NCI-H1694 treated with DMSO at 0.1 percent for 48 hours (cell line): Measurements from ENCODE around the gene CFAP46.
"Not testable (repeated sequence)": the region's sequence is repeated elsewhere in the genome, so short reads cannot be mapped to it uniquely, and the experiment has no call there.

Experiments
- DNase-seq: peaks from one replicate; lab custom pipeline; 2025; lab: John Stamatoyannopoulos, UW

CFAP46 gene

DNA sequence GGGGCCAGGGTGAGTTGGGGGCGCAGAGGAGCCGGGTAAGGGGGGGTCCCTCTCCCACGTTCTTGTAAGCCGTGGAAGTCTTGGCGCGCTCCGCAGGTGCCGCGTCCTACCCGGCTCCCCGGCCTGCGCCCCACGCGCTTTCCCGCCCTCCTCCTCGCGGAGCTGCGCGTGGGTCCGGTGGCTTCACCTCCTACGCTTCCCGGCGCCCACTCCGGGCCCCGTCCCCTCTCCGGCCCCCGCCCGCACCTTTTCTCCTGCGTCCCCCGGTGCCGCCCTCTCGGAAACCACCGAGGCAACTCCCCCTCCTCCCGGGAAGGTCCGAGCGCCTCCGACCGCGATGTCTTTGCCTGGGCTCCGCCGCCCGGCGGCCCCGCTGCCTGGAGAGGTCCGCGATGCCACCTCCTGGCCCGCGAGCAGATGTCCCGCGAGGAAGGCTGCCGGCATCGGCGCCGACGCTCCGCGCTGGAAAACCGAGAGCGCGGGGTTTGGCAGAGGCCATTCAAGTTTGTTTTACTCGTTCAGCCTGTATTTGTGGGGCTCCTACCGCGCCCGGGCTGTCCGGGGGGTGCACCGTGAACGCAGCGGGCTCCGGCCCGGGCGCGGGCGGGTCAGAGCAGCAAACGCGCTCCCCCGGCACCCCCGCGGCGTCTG is 154.1 kb downstream of the CFAP46 start:
- no peak for DNase-seq

DNA sequence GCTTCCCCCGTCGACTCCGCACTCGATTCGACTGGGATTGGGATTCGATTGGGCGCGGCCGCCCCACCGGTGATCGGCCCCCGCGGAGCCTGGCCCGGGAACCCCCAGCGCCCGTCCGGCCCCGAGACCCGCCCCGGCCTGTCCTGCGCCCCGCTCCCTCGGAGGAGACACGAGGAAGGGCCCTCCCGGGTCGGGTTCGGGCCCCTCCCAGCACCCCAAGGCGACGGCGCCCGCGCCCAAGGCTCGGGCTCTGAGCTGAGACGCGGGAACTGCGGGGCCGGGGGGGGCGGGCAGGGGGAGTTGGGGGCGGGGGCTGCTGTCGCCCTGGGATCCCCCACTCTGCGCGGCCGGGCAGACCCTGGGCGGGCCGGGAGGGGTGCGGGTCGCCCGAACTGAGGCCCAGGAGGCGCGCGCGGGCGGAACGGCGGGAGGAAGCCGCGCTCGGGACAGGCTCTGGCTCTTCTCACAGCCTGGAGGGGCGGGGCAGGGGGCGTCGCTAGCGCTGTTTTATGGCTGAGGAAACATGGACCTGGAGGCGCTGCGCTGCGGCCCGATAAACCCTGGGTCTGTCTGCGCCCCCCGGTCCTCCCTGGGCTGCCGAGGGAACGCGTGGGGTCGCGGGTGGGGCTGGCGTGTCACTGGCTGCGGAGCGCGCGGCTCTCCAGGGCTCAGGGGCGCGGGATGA is 154.7 kb downstream of the CFAP46 start:
- no peak for DNase-seq

DNA sequence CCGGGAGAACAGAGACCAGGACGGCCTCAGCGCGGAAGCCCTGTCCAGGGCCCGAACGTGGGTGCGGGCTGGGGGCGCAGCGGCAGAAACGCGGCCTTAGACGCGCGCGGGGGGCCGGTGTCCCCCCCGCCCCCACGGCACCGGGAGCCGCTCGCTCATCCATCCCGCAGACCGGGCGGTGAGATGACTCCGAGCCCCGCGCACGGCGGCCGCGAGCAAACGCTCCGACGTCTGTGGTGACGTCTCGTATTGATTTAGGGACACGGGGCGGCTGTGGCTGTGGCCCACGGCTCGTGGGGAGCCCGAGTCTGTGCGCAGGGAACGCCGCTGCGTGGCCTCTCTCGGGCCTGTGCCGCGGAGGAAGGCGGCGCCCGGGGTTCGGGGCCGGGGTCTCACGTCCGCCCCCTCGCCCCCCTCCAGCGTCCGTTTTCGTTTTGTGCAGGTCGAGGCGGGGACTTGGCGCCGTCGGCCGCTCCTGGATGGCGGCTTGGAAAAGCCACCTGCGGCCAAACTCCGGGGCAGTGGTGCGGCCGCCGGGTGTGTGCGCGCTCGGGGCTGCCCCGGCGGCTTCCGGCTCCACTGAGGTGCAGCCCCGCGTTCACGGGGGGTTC is 155.4 kb downstream of the CFAP46 start:
- DNase-seq, result no peak

DNA sequence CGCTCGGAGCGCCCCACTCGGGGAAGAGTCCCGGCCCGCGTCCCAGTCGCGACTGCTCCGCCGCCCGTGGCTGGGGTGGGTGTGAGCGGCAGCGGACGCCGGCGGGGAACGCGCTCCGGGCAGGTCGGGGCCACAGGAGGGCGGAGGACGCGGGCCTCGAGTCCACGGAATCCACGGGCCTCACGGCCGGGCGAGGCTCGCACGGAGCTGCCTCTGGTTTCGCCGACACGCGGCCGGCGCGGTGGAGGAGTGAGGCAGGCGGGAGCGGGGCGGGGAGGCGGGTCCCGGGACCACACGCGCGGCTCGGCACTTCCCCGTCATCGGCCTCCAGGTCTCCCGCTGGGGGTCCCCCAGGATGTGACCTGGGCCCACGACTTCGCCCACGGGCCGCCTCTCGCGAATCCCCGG is 155.9 kb downstream of the CFAP46 start:
- no peak for DNase-seq

DNA sequence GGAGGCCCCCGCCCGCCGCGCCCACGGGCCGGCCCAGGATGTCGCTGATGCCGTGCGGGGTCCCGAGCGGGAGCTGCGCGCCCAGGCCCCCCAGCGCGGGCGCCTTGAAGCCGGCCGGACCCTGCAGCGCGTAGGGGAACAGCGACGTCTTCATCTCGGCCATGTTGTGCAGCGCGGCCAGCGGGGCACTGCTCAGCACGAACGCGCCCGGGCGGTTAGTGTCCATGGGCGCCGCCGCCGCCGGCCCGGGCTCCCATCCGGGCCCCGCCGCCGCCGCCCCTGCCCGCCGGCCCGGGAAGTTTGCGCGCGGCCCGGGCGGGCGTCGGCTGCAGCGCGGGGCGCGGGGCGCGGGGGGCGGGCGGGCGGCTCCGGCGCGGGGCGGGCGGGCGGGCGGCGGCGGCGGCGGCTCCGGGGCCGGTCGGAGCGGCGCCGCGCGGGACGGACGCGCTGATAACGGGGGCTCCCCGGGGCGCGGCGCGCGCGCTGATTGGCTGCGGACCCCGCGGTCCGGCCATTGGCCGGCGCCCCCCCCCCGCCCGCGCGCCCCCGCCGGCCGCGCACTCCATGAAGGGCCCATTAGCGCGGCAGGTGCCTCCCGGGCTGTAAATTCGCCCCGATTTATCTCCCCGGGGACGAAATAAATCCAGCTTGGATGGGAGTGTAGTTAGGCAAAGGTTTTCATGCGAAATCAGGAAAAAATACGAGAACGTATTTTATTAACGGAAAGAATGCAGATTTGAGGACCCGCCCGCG is 156.5 kb downstream of the CFAP46 start, which contains the start of gene NKX6-2:
NKX6-2 (minus strand) TSS at position 425 of the 753 bp plus-strand sequence; CDS start at position 226, 199 bp downstream.
- DNase-seq, result no peak

DNA sequence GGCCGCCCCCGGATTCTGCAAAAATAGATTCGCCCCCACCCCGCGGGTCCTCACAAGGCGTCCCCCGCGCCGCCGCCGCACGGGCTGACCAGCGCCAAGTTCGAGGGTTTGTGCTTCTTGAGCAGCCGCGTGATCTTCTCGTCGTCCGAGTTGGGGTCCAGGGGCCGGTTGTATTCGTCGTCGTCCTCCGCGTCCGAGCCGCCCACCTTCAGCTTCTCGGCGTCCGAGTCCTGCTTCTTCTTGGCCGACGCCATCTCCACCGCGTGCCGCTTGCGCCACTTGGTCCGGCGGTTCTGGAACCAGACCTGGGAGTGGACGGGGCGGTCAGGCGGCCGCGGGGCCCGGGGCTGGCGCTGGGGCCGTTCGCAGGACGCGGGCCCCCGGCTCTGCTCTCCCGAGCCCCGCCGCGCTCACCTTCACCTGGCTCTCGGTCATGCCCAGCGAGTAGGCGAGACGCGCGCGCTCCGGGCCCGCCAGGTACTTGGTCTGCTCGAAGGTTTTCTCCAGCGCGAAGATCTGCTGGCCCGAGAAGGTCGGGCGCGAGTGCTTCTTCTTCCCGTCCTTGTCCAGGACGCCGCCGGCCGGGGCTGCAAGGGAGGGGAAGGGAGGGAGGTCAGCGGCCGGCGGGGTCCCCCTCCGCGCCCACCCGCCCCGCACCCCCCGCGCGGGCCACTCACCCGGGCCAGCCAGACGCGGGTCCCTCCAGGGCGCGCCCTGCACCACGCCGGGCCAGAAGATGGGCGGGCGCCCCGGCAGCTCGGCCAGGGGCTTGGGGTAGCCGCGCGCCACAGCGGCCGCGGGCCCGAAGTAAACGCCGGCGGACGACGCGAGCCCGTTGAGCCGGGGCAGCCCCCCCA is 157.3 kb downstream of the CFAP46 start:
- DNase-seq, result no peak

DNA sequence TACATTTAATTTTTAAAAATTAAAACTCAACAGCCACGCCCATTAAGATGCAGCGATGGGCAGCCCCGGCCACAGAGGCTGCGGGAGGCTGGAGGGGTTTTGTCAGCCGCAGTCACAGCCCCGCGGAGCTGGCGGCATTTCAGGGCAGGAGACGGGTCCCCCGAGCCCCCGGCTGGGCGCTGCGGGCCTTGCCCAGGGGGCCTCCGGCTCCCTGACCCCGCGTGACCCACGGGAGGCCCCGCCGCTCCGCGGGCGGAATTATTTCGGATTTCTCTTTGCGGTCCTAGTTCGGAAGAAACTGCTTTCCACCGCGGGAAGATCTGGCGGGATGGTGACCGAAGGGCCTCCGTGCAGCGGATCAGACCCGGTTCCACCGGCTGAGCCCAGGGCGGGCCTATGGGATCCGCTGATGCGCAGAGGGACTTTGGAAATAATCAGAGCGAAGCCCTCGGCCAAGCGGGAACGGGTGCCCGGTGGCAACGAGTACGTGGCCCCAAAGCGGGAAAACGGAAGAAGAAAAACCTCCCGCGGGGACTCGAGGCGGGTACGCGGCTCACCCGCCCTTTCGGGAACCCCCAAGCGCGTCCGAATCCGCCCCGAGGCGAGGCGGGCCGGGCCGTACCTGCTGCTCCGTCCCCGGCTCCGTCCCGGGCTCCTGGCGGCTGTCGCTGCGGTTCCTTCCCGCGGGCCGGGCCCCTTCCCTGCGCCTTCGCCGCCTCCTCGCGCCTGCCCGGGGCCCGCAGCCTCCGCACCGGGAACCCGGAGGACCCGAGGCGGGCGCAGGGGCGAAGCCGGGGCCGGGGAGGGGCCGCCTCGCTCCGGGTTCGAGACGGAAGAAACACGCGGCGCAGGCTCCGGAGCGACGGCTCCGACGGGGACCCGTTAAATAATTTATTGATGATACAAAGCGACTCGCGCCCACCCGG is 158.2 kb downstream of the CFAP46 start:
- DNase-seq, result no peak

DNA sequence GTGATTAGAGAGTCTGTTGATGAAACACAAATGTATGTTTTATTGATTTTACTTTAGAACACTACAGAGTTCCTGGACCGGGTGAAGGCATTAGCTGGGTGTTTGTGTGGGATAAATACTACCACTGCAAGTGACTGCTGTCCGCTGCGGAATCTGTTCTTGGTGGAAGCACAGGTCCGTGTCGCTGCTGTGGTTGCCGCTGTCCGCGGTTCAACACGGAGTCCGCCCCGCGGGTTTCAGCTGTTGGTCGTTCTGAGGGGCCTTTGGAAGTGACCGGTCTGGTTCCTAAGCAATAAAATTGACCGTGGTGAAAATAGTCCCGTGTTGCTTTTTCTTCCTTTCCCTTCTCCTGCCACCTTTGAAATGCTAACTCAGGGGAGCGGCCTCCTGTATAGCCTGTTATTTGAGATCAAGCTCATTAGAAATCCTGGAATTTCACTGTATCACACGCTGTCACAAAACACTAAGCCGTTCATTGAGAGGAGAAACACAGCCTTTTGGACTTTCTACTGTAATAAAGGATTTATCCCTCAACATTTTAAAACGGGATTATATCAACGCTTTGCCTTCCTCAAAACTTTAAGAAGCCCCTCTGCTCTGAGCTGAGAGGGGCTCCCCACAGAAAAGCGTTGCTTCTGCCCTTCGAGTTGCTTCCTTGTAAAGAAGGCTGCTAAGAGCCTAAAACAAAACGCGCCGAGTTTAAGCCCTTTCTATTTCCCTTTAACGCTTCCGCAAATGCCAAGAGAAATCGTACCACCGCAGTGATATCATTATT is 159.0 kb downstream of the CFAP46 start:
- DNase-seq, result no peak

DNA sequence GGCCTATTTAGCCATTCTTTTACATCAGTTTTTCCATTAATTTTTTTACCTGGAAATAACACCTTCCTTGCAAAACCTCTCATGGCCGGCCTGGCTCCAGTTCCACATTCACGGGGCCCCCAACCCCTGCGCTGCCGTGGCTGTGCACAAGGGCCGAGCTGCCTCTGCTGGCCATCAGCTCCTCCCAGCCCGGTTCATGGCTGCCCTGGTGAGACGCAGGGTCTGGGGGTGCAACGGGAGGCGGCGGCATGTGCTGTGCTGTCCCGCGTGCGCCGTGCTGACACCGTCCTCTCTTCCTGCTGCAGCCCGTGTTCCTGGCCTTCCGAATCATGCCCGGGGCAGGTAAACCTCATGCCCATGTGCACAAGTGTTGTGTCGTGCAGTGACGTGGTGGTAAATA is 160.8 kb downstream of the CFAP46 start:
- no peak for DNase-seq

DNA sequence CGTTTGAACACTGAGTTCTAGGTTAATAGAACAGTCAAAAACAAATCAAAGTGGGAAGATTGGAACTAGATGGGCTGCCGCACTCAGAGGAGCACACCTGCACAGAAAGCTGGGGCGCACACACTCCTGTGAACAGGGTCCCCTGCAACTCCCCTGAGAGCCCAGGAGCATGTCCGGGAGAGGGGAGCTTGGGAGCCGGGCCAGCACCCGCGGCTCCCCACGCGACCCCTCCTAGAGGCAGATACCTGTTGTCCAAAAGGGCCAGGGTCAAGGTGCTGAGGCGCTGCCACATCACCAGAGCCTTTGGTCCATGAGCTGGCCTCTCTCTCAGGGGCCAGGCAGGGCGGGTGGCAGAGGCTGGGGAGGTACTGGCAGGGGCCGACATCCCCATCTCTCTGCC is 162.0 kb downstream of the CFAP46 start:
- DNase-seq, result no peak

DNA sequence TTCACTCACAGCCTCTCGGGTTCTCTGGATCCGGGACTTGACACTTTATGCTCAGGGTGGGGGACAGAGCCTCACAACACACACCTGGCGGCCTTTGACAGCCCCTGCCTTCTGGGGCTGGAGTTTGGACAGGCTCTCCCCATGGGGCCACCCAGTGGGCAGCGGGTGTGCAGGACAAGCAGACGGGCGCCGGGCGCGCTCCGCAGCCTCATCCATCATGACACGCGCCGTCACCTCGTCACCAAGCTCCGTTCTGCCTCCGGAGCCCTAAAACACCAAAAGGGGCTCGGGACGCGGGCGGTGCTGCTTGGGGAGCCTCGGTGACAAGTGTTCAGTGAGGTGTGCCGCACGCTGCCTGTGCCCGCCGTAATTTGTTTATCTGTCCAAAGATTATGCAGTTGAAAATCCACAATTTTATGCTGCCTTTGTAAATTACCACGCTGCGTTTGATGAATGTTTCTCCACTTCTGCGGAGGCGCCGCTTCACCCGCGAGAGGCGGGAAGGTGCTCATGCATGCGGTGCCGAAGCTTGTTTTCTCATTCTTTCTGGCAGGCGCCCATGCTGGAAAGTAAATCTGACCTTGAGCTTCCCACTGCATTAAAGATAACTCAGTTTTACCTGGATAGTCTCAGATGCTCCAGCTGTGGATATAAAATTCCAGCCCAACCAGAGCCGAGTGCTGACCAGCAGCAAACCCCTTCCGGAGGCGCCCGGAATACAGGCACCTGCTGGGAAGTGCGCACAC is 162.6 kb downstream of the CFAP46 start:
- no peak for DNase-seq

DNA sequence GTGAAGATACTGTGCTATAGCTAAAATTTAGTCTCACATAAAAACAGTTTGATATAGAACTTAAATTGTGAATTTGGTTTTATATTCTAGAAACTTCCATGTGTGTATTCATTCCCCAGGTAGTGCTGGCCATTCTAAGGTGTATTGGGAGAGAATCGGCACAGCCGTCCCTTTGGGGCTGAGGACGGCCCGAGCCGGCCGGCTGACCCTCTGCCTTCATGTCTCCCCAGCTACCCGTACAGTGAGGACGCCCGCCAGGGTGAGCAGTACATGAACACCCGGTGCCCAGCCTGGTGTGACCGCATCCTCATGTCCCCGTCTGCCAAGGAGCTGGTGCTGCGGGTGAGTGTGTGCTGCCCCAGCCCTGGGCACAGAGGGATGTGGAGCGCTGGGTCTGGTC is 164.9 kb downstream of the CFAP46 start:
- DNase-seq, result no peak

DNA sequence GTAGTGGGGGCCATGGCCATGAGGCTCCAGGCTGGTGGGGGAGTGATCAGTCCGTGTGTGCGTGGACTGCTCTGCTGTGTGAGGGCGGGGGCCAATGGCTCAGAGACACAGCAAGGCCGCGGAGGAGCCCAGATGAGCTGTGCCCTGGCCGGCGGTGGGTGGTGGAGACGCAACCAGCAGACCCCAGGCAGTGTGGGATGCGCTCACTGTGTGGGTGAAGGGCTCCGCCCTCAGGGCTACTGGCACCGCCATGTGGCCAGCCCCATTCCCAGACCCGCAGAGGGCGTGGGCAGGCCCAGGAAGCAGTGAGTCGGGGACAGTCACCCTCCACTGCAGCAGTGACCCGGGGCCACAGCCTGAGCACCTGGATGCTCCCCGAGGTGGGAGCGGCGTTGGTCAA is 165.5 kb downstream of the CFAP46 start:
- no peak for DNase-seq

DNA sequence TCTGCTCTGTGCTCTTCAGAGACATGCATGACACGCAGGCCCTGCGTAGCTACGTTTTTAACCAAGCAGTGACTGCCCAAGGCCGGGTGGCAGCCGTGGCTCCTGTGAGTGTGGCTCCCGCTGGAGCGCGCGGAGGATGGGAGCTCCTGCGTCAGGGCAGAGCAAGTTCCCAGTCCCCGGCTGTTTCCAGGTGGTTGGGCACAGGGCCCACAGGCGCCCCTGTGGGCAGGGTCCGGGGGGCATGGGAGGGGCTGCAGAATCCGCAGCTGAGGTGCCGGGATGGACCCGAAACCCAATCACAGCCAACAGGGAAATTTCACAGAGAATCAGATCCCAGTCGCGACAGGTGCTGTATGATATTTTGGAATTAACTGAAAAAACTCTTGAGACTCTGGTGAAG is 166.2 kb downstream of the CFAP46 start:
- no peak for DNase-seq

DNA sequence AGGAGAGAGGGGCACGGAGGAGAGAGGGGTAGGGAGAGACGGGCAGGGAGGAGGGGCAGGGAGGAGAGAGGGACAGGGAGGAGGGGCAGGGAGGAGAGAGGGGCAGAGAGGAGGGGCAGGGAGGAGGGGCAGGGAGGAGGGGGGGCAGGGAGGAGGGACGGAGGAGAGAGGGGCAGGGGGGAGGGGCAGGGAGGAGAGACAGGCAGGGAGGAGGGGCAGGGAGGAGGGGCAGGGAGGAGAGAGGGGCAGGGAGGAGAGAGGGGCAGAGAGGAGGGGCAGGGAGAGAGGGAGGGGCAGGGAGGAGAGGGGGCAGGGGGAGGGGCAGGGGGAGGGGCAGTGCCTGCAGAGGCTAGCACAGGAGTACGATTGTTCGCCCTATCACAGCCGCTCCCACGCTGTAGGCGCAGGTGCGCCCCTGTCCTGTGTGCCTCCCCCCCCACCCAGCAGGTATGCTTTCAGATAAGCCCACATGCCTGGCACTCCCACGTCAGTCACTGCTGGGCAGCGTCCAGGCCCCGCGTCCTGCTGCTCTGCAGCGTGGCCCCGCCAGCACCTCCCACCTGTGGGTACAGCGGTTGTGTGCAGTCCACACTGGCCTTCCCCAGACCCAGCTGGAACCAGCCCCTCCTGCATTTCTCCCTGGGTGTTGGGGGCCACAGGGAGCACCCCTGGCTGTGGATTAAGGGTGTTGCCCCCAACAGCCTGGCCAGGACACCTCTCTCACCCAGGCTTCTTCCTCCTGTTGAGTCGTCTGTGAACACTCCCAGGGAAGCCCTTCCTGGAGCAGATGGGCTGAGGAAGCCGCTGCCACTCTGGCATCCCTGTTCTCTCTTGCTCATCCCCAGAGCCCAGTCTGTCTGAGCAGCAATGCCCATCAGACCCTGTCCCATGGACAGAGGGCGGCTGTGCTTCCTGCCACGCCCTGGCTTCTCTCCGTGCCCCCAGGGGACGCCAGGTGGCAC is 167.2 kb downstream of the CFAP46 start:
- DNase-seq, result no peak

DNA sequence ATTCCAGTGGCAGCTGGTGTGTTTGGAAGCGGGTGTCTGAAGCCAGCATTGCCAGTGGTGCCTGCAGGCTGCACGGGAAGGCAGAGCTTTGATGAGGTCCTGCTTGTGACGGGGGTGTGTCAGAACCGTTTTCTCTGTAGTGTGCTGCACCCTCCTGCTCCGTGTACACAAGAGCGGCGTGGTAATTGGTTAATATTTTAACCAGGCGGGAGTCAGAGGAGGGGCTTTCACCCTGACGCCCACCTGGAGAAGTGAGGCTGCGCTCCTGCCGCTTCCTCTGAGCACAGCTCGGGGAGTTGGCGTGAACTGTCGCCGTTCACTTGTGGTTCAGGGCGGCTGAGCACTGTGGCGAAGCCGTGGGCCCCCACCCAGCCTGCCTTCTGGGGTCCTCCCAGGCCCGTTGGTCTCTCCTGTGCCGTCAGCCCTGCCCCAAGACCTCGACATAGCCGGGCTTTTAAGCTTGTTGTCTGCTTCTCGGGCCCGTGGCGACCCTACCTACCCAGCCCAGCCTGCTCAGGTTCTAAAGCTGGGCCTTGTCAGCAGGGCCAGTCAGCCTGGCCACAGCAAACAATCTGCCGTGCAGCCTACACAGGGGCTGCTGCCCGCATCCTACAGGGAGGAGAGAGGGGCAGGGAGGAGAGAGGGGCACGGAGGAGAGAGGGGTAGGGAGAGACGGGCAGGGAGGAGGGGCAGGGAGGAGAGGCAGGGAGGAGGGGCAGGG is 168.0 kb downstream of the CFAP46 start:
- DNase-seq, result no peak

DNA sequence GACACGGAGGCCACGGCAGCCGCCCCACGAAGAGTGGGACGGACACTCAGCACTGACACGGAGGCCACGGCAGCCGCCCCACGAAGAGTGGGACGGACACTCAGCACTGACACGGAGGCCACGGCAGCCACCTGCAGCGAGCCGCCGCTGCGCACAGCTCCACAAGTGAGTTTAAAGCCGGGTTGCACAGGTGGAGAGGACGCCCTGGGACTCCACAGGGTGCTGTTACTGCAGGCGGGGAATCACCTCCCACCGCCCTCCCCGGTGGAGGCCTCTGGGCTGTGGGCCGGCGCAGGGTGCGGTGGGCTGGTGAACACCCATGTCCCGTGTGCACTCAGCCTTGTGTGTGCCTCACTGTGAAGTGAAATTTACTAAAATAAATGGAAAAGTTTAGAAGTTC is 169.6 kb downstream of the CFAP46 start:
- DNase-seq, result not testable (repeated sequence)
